HG02623 (cell line): ENCODE measurements around the gene APPL2.
A peak's percentile ranks its signal among the peaks of the same experiment; 100 is the strongest.

Source experiments
- ATAC-seq: cut with Tn5 transposase; IDR thresholded peaks from one replicate; pipeline ENCODE4 v1.9.1; 2021; ENCODE audit warnings: moderate library complexity; ENCODE audit not compliant: unreplicated experiment

Gene APPL2, protein sequence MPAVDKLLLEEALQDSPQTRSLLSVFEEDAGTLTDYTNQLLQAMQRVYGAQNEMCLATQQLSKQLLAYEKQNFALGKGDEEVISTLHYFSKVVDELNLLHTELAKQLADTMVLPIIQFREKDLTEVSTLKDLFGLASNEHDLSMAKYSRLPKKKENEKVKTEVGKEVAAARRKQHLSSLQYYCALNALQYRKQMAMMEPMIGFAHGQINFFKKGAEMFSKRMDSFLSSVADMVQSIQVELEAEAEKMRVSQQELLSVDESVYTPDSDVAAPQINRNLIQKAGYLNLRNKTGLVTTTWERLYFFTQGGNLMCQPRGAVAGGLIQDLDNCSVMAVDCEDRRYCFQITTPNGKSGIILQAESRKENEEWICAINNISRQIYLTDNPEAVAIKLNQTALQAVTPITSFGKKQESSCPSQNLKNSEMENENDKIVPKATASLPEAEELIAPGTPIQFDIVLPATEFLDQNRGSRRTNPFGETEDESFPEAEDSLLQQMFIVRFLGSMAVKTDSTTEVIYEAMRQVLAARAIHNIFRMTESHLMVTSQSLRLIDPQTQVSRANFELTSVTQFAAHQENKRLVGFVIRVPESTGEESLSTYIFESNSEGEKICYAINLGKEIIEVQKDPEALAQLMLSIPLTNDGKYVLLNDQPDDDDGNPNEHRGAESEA

DNA sequence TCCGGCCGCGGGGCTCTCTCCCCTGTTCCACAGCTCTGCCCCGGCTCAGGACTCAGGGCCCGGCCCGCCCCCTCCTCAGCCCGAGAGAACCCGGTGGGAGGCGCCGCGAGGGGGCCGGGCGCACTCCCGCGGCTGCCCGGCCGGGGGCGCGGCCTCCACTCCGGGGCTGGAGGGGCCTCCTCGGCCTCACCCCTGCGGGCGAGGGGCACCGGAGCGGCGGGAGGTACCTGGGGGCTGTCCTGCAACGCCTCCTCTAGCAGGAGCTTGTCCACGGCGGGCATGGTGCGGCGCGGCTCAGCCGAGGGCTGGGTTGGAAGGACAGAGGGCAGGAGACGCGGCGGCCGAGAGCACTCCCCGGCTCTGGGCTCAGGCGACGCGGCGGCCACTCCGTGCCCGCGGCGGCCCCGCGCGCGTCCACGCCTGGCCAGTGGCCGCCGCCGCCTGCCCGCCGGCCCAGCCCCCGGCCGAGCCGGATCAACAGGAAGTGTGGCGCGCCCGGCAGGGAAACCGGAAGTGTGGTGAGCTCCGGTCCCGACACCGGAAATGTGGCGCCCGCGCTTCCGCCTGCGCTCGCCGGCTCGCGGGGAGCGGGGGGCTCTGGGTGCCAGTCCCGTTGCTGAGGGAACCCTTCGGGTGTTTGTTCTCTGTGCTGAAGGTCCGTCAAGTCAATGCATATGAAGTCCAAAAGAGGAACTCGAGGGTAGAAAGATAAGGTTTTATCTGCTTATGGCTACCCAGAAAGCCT is at the start of gene APPL2:
APPL2 (minus strand) TSS at position 443 of the 745 bp plus-strand sequence; CDS start at position 281, 162 bp downstream.
- peak; percentile 91 for ATAC-seq

DNA sequence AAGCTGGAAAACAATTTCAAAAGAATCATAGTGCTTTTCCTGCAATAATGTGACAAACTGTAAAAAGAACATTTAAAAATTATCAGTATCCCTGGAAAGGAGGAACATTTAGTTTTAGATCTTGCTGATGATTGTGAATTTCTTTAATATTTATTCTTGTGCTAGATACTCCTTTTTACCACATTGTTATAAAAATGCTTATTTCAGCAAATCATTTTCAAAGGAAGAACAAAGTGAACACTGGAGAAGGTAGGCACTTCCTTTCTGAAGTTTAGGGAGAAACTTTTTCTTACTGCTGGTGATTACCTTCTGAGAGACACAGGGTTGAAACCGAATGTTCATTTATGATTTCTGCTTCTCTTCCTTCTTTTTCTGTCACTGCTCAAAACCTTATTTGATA is 49.4 kb upstream of the APPL2 start:
- no peak for ATAC-seq

DNA sequence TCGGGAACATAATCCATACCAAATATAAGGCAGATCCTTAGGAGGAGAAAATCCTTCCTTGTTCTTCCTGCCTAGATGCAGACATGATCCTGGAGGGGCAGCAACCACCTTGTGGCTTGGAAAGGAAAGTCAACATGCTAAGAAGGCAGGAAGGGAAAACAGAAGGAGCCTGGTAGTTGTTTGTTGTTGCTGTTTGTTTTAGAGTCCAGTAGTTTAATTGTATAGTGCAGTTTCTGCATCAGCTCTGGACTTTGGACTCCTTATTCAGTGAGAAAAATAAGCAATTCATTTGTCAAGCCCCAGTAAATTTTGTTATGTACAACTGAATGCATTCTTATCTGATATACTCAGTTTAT is 45.7 kb upstream of the APPL2 start:
- no peak for ATAC-seq

DNA sequence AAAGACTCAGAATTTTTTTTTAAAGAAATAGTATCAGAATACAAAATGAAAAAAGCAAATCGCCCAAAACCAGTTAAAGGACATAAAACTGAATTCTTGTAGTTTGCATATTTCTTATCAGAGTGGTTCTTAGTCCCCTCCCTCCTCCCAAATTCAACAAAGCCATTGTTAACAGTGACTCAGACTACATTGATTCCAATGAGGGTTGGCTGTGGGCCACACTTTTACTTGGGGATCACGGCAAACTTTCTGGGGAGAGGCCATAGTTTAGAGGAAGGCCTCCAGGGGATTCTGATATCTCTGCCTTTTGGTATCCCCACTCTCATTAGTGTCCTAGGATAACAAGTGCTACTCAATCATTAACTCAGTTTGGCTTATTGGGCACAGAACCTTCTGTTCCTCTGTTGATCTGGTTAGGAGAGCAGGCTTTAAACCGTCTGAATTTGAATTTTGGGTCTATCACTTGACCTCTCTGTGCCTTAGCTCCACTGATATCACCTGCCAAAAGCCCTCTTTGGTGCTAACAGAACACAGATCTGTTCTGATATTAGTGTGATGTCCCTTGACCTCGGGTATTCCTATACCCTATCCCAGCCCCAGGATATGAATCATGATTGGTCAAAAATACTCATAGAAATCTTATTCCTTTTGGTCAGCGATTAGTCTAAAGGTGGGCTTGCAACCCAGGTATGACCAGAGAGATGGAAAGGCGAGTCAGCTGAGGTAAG is 45.2 kb upstream of the APPL2 start:
- no peak for ATAC-seq

DNA sequence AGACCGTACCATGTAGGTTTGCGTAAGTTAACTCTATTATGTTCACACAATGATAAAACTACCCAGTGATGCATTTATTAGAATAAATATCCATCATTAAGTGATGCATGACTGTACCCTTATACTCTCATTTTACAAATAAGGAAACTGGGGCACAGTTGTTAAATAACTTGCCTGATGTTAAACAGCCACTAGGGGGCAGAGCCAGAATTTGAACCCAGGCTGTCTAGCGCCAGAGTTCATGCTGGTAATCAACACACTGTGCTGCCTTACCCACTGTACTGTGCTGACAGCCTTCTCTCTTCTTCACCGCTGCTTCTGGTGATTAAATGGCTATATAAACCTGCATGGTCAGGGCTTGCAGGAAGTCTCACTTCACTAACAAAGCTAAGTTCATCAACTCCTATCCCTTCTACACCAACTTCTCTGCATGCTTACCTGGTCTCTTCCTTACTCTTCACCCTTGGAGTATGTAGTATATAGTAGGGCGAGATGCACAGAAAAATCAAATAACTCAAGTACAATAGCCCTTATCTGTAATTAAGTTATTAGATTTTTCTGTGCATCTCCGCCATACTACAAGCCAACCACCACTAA is 43.6 kb upstream of the APPL2 start:
- ATAC-seq, result no peak

DNA sequence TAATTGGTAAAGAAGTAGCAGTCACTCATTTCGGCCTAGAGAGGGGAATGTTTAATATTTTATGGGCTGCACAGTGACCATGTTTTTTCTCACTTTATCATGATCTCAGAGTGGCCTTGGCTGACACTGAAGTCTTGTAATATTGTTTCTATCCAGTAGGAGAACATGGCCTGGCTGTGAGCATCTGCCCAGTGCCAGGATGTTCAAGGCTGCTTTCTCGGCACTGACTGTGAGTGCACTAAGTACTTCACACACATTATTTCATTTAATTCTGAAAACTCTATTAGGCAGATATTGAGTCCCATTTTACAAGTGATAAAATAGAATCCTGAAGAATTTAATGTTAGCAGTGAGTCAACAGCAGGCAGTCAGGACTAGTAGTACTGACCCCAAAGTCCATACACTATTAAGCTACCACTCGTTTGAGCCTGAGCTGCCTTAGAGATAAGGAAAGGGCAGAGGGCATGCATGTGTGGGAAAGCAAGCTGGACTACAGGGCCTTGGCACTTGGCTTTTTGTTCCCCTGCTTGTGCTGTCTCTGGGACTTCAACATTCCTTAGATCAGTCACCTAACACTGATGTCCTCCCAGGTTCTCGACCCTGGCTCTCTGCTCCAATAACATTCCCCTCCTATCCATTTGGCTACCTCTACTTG is 42.2 kb upstream of the APPL2 start:
- ATAC-seq, result no peak

DNA sequence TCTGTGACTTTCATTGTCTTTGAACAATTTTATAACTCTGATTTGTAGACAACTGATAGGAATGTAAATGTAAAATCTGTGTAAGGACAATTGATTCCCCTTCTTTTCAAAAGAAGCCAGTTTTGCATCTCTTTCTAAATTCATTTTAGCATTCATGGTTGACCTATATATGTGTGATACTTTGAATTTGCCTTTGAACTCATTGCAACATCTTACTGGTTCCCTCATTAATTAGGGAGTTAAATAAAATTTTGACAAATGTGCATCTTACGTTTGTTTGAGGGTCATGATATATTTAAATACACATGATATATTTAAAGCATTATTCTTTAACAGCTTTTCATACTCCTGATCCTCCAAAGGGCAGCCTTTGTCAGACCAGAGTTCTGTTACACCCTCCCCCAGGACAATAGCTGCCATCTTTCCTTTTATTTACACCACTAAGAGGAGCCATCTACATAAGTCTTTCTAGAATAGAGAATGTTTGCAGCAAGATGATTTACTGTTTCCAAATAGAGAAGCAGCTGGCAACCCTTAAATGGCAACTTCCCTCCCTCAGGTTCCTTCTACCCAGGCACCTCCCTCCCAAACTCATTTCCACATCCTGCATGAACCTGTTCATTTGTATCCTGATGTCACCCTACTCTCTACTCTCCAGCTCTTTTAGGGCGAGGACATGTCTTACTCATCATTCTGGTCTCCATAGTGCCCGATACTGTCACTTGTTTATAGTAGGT is 40.2 kb upstream of the APPL2 start:
- no peak for ATAC-seq

DNA sequence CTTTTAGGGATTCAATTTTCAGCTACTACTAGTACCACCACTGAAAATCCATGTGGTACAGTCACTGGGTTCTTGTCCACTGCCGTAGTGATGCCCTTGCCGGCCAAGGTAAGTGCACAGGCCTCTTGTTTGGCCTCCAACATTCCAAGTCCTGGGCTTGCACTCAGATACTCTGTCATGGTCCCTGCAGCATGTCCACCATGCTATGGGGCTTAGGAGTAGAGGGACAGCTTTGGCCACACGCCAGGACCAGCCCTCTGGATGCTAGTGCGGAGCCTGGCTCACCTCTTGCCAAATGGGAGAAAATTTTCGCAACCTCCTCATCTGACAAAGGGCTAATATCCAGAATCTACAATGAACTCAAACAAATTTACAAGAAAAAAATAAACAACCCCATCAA is 38.6 kb upstream of the APPL2 start:
- ATAC-seq, result no peak

DNA sequence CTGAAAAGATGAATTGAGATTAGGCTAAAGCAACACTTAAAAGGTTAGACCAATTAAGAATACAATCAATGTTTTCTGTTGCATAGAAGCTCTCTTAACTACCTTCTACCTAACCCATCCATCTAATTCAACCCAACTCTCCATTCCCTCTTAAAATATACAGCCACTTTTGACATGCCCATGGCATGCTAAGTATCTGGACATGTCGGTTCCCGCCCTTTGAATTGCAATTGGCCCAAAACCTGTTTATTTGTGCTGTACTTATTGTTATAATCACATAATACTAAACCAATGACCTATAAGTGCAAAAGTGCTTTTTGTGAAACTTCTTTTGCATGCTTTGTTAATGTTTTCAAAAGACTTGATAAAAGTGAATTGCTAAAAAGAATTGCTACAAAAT is 37.6 kb upstream of the APPL2 start:
- no peak for ATAC-seq

DNA sequence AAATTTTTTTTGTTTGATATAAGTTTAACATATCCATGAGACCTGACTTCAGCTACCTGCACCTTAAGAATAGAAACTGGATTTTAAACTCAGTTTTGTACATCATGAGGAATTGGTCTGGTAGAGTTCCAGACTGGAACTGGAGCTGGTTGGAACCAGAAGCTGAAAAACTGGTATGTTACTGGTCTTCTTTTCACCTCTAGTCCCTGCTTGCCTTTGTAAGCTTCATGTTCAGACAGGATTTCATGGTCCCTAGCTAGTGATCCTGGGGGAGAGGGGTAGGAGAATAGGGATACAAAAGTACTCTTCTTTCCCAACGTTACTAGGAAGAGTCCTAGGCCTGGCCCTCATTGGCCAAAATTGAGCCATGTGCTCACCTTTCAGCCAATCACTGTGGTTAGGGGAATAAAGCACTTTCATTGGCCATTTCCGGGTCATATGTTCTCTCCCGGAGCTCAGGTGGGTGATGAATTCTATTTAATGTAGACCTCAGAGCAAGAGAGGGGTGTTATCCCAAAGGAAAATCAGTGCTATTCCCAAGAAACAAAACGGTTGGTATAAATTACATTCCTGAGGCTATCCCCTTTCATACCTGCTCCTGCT is 36.9 kb upstream of the APPL2 start:
- ATAC-seq, result no peak

DNA sequence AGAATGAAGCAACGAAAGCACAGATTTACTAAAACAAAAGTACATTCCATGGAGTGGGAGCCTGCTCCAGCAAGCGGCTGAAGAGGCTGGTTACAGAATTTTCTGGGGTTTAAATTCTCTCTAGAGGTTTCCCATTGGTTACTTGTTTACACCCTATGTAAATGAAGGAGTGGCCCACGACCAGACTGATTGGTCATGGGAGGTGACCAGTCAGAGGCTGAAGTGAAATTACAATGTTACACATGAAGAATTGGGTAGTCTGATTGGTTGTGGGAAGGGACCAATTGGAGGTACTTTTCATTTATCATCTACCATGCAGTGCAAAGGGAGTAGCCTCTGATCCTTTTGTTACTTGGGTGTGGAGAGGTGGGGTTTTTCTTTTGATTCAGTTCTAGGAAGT is 36.2 kb upstream of the APPL2 start:
- no peak for ATAC-seq

DNA sequence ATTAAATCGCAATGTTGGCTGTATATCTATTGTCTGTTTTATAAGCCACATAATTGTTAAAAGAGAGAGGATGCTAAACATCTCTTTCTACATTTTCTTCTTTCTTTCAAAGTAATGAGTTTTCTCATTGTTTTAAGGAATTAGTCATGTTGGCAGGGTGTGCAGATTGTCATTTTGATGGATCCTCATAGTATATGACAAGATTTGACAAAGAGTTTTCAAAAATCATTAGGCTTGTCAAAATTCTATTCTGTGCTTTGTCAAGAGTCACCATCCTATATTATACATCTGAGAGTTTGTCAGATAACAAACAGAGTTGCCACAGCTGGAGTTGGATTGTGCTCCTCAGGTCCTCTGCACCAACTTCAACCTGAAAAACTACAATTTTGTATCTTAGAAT is 35.4 kb upstream of the APPL2 start:
- no peak for ATAC-seq

DNA sequence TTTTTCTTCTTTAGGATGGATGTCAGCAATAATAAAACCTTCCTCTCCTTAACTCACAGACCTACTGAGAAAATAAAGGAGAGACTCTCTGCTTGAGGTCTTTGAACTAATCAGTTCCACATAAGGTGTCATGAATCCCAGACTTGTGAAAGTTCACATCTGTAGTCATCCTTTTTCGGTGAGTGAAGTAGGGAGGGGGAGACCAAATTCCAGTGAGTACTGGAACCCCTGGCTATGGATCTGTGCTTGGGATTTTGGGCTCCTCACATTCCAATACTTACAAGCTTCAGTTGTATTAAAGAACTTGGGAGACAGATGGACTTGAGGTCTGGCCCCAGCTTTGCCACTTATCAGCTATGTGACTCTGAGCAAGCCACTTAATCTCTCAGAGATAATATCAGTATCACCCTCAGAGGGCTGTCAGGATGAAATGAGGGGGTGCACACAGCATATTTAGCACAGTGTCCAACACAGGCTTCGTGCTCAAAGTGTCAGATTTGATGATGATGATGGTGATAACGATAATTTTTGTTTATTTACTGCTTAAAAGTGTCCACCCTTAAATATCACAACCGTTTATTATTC is 34.8 kb upstream of the APPL2 start:
- no peak for ATAC-seq

DNA sequence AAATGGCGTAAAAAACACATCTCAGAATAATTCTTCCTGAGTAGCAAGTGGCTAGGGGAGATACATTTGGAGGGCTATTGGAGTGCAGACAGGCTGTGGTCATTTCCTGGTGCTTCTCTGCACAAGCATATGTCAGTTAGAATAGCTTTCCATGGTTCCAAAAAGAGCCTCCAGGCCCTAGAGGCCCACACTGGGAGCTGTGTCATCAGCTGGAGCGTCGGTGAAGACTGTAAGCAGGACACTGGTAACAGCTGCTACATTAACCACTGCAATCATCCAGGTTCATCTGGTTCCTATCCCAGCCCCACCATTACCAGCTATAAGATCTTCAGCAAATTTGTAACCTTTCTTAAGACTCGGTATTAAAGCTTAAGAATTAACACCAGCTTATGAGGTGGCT is 31.7 kb upstream of the APPL2 start:
- no peak for ATAC-seq

DNA sequence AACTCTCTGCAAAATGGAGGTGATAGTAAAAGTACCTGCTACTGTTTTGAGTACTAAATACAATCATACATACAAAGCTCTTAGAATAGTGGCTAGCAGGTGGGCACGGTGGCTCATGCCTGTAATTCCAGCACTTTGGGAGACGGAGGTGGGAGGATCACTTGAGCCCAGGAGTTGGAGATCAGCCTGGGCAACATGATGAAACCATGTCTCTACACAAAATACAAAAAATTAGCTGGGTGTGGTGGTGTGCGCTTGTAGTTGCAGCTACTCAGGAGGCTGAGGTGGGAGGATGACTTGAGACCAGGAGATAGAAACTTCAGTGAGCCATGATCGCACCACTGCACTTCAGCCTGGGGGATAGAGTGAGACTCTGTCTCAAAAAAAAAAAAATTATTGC is 28.8 kb upstream of the APPL2 start:
- ATAC-seq, result no peak

DNA sequence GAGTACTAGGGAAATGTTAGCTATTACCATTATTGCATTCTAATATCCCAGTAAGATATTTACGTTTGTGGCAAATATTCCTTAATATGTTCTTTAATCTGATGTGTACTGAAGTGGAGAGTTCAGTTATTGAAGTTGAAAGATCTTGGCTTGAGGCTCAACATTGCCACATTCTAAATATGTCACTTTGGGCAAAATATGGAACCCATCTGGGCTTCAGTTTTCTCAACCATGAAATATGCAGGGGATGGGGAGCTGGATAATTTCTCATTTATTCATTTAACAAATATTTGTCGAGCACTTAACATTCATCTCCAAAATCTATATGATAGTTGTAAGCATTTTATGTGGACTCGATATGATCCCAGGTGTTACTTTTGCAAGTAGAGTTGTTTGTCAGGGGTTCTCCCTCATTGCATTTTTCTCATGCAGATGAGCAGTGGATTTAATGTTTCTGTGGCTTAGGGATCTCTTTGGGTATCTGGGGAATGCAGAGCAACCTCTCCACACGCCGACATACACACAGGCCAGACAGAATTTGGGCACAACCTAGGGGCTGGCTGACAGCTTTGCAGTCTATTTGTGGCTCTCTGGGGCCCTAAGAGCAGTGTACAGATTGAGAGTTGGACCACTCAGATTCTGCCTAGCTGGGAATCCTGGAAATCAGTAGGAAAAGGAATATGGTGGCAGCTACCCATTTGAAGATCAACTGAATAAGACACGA is 26.6 kb upstream of the APPL2 start:
- no peak for ATAC-seq

DNA sequence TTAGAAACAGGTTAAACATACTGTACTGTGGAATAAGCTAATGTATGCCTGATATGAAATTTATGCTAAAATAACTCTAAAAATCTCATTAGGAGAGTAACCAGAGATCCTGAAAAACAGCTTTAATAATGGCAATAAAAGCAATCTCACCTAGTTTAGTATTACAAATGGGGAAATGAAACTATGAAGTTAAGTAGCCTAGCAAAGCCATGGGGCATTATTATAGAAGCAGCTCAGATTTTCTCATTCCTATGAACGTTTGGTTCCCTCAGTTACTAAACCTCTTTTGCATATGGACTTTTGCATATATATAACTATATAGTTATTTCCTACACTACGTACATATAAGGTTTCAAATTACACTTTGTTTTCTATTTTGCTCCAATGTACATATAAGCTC is 25.0 kb upstream of the APPL2 start:
- ATAC-seq, result no peak

DNA sequence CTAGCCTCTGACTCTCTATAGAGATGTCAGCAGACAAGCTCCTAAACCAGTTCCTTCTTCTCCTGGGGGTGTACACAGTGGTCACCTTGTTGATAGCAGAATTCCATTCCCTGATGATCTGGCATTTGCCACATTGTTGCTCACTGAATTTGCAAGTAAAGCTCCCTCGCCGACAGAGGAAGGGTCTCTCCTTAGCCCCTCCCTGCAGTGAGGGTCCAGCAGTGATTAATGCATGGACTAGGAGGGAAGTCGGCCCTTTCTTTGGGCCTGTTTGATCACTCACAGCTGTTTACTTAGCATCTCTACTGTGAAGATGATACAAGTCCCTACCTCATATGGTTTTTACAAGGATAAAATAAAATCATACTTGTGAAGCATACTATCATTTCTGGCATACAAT is 23.3 kb upstream of the APPL2 start:
- ATAC-seq, result no peak
